Kidney (tissue), 14 donors: ENCODE results near the gene ECHDC3. TPM values are rescaled to one million over a fixed set of nuclear protein-coding genes. Genes with fewer than 3 reads are reported as not detected.

Experiments used
- DNase-seq, 5 donors: peaks; one replicate each; pipeline ENCODE4 v3.0.0-alpha.2; 2013 to 2020
- FAIRE-seq: peaks from 2 replicates; lab custom pipeline; 2012; peaks lifted over from hg19 to GRCh38; lab: Jason Lieb, UNC
- H3K27ac ChIP-seq, 2 donors: one replicate each; pipeline ENCODE4 v1.7.0; 2013; ENCODE audit warnings: low read depth in 2 of 2, low read length in 2 of 2, inconsistent platforms in 1 of 2
- H3K27me3 ChIP-seq: one replicate; pipeline ENCODE4 v1.7.1; 2013; ENCODE audit warnings: low read length, inconsistent platforms; ENCODE audit not compliant: control insufficient read depth, insufficient read depth
- H3K36me3 ChIP-seq, 3 donors: one replicate each; pipeline versions ENCODE4 v1.7.0 to v1.7.1; 2013; ENCODE audit warnings: low read length in 3 of 3, control low read depth in 1 of 3, inconsistent platforms in 1 of 3; ENCODE audit not compliant: insufficient read depth in 3 of 3, control insufficient read depth in 2 of 3
- H3K4me1 ChIP-seq, 3 donors: one replicate each; pipeline versions ENCODE4 v1.7.0 to v1.7.1; 2013; ENCODE audit warnings: low read length in 3 of 3, inconsistent platforms in 1 of 3, low read depth in 1 of 3; ENCODE audit not compliant: control insufficient read depth in 2 of 3, insufficient read depth in 2 of 3
- H3K4me3 ChIP-seq, 3 donors: one replicate each; pipeline versions ENCODE4 v1.7.0 to v1.8.1; 2013; ENCODE audit warnings: low read length in 3 of 3, control low read depth in 1 of 3, inconsistent platforms in 1 of 3
- H3K9ac ChIP-seq, 3 donors: one replicate each; pipeline versions ENCODE4 v1.7.0 to v1.7.1; 2013; ENCODE audit warnings: low read length in 3 of 3, control low read depth in 1 of 3, inconsistent platforms in 1 of 3
- H3K9me3 ChIP-seq, 3 donors: one replicate each; pipeline versions ENCODE4 v1.7.0 to v1.7.1; 2013; ENCODE audit warnings: low read length in 3 of 3, control low read depth in 1 of 3, inconsistent platforms in 1 of 3; ENCODE audit not compliant: control insufficient read depth in 2 of 3, insufficient read depth in 1 of 3
- CTCF ChIP-seq: IDR thresholded peaks from 3 replicates; pipeline ENCODE4 v1.5.1; 2012; ENCODE audit warnings: mild to moderate bottlenecking, moderate library complexity, borderline replicate concordance; ENCODE audit not compliant: insufficient read depth; ENCODE audit errors: extremely low read depth
- intact Hi-C: fragments of 100-400 bp; cut with DNase I; formaldehyde crosslinking; loops from one replicate; pipeline ENCODE4 v1.11.1; 2022
- polyA plus RNA-seq: library from polyadenylated mRNA; stranded (reverse); fragments of 350-450 nt; fragmentation: Illumina TruSeq; extraction: RNeasy Lipid Tissue Mini Kit (QIAGEN cat#74804); gene quantifications from one replicate; pipeline ENCODE4 v1.2.3, GENCODE V29; 2014; ENCODE audit warnings: low read depth, low replicate concordance; ENCODE audit not compliant: insufficient read depth
- total RNA-seq: library from RNA; stranded (reverse); fragmentation: NEBNext Ultra II Directional; extraction: Animal tissue kit (Norgen Biotek cat#: 25700); gene quantifications from one replicate; pipeline ENCODE4 v1.2.1, GENCODE V29; 2021
- donor health status: control.
- donor health status: control.
- donor health status: control.
- donor health status: control.
- donor health status: control.
- donor health status: DM: yes; HTN: yes; CAD: no.
- donor health status: Normal renal cell carcinoma (clear cell type).

ECHDC3 gene
- total and polyA plus RNA-seq, 2 donors from 2014 or later = 32.4 to 132 TPM

GRCh38 chr10:11712744-11713143 lies 29.4 kb upstream of the ECHDC3 start:
- H3K36me3 ChIP-seq = no peaks in the 10 kb centered on the region
- H3K9me3 ChIP-seq = no peaks in the 10 kb centered on the region
- DNase-seq (no peak), FAIRE-seq (no peak)
- intact Hi-C loops = no loop called here
- no peak overlapping the region for H3K9ac ChIP-seq
- H3K4me1 ChIP-seq = peaks cover 0 to 3% (median 2%) of the 10 kb centered on the region in 3 donors
- H3K27ac ChIP-seq = no peak overlapping the region
- TF ChIP-seq CTCF = no peak
- no peak overlapping the region for H3K4me3 ChIP-seq
- no peaks in the 10 kb centered on the region for H3K27me3 ChIP-seq

DNA sequence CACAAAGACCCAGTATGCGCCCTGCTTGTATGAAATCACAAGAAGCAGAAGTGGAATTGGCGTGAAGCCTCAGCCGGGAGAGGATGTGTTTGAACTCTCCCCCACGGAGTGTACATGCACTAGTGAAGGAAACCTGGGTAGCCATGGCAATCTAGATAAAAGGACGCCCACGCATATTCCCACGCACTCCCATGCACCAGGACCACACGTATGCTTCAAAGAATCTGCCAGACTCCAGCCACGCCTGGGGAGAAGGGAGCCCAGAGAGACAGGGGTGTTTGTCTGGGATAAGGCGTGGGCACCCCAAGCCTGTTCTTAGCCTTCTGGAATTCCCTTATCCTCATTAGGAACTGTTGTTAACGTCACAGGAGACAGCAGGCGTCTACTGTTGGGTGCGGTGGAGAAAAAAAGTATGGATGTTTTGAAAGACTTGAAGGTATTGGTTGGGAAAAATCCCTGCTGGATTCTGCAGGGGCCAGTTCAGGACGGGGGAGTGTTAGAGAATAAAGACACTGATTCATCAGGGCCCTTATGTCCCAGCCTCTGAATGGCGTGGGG lies 28.9 kb upstream of the ECHDC3 start:
- H3K36me3 ChIP-seq = no peaks in the 10 kb centered on the region
- peaks cover 0 to under 1% (median 0%) of the 10 kb centered on the region in 3 donors for H3K4me1 ChIP-seq
- intact Hi-C loops = no loop called here
- no peak for TF ChIP-seq CTCF
- H3K9ac ChIP-seq = no peak overlapping the region
- DNase-seq = peak in 4 of 5 donors; percentile 49 to 65 (median 58)
- no peaks in the 10 kb centered on the region for H3K9me3 ChIP-seq
- H3K27ac ChIP-seq = no peak overlapping the region
- no peak for FAIRE-seq
- H3K4me3 ChIP-seq = no peak overlapping the region
- H3K27me3 ChIP-seq = no peaks in the 10 kb centered on the region

GRCh38 chr10:11713963-11714362 lies 28.2 kb upstream of the ECHDC3 start:
- no peak for TF ChIP-seq CTCF

More at GRCh38 chr10:11713963-11714362, 28.2 kb upstream of the ECHDC3 start:
- H3K27me3 ChIP-seq = no peaks in the 10 kb centered on the region
- no peaks in the 10 kb centered on the region for H3K4me1 ChIP-seq
- H3K36me3 ChIP-seq = no peaks in the 10 kb centered on the region
- FAIRE-seq (no peak), DNase-seq (no peak)
- intact Hi-C loops = no loop called here
- H3K9ac ChIP-seq = no peak overlapping the region
- no peaks in the 10 kb centered on the region for H3K9me3 ChIP-seq
- H3K4me3 ChIP-seq = no peak overlapping the region
- no peak overlapping the region for H3K27ac ChIP-seq
